Uterus (tissue), 4 donors: Measurements from ENCODE around the gene CACNB2. TPM values are rescaled to one million over a fixed set of nuclear protein-coding genes. Genes with fewer than 3 reads are reported as not detected.

ENCODE experiments used
- DNase-seq, 2 donors: peaks; one replicate each; pipeline ENCODE4 v3.0.0-alpha.2; 2019 to 2020
- H3K27ac ChIP-seq, 2 donors: fragments of 200-600 bp; sonication (generic); 1 replicate in 1 of 2; 2 replicates in 1 of 2; pipeline ENCODE4 v1.5.1; 2016 to 2018
- H3K27me3 ChIP-seq, 2 donors: fragments of 200-600 bp; sonication (generic); one replicate each; pipeline ENCODE4 v1.5.1; 2018 to 2019; ENCODE audit warnings: control low read depth in 1 of 2
- H3K36me3 ChIP-seq, 2 donors: fragments of 200-600 bp; sonication (generic); one replicate each; pipeline ENCODE4 v1.5.1; 2019; ENCODE audit warnings: control low read depth in 1 of 2
- H3K4me1 ChIP-seq, 2 donors: fragments of 200-600 bp; sonication (generic); one replicate each; pipeline ENCODE4 v1.5.1; 2018 to 2019; ENCODE audit warnings: control low read depth in 1 of 2
- H3K4me3 ChIP-seq, 2 donors: fragments of 200-600 bp; sonication (generic); 1 replicate in 1 of 2; 2 replicates in 1 of 2; pipeline ENCODE4 v1.5.1; 2018 to 2019; ENCODE audit warnings: mild to moderate bottlenecking in 1 of 2
- H3K9me3 ChIP-seq, 2 donors: fragments of 200-600 bp; sonication (generic); one replicate each; pipeline ENCODE4 v1.5.1; 2019; ENCODE audit warnings: control low read depth in 1 of 2
- CTCF ChIP-seq, 4 experiments: fragments of 200-600 bp in 2 of 4; fragments of 450-650 bp in 2 of 4; sonication (generic) in 2 of 4; IDR thresholded peaks; one replicate each; pipeline ENCODE4 v1.5.1; 2016 to 2019; ENCODE audit warnings: antibody characterized with exemption in 4 of 4, mild to moderate bottlenecking in 2 of 4, moderate library complexity in 1 of 4
- POLR2A ChIP-seq, 2 donors: fragments of 450-650 bp; IDR thresholded peaks; one replicate each; pipeline ENCODE4 v1.6.1; 2016; ENCODE audit warnings: antibody characterized with exemption in 2 of 2, mild to moderate bottlenecking in 1 of 2, moderate library complexity in 1 of 2
- intact Hi-C: fragments of 100-400 bp; cut with DNase I; formaldehyde crosslinking; loops from one replicate; pipeline ENCODE4 v1.15.1; 2023; ENCODE audit warnings: low total_unique reads
- total RNA-seq, 4 donors: library from RNA; depleted of rRNA in 3 of 4; stranded (reverse); fragments of >200 nt in 3 of 4; gene quantifications; one replicate each; pipeline versions ENCODE4 v1.1.0 to v1.2.4, GENCODE V29; 2014 to 2023
- donor health status: DM: yes; HTN: yes; CAD: no.

Gene CACNB2
- total RNA-seq, 4 donors from 2014 or later, result 19.4 to 33.0 (median 27.0) TPM

- no peak for DNase-seq
- no peak for TF ChIP-seq POLR2A (IDR thresholded peaks at IDR 0.05)
- no peak for TF ChIP-seq CTCF (IDR thresholded peaks at IDR 0.05)
- Histone ChIP-seq H3K27me3 (no peaks in the 10 kb centered on the region), H3K9me3 (no peaks in the 10 kb centered on the region), H3K4me1 (no peaks in the 10 kb centered on the region), H3K36me3 (no peaks in the 10 kb centered on the region), H3K4me3 (peak overlapping the region in 1 of 2 donors; percentile 4), H3K27ac (no peak overlapping the region)
- intact Hi-C loops, result no loop called here
Measured at GRCh38 chr10:18400906-18401245, 260.7 kb downstream of the CACNB2 start.

- H3K27ac ChIP-seq, result no peak overlapping the region
- no peaks in the 10 kb centered on the region for H3K27me3 ChIP-seq
- no peaks in the 10 kb centered on the region for H3K4me1 ChIP-seq
- H3K36me3 ChIP-seq, result no peaks in the 10 kb centered on the region
- H3K9me3 ChIP-seq, result no peaks in the 10 kb centered on the region
- intact Hi-C loops, result no loop called here
- no peak for DNase-seq
- no peak overlapping the region for H3K4me3 ChIP-seq
- TF ChIP-seq CTCF (IDR thresholded peaks at IDR 0.05) (no peak), POLR2A (IDR thresholded peaks at IDR 0.05) (no peak)
Measured at GRCh38 chr10:18401416-18402195, 261.4 kb downstream of the CACNB2 start.

- no peaks in the 10 kb centered on the region for H3K36me3 ChIP-seq
- no peaks in the 10 kb centered on the region for H3K27me3 ChIP-seq
- H3K27ac ChIP-seq, result no peak overlapping the region
- TF ChIP-seq POLR2A (IDR thresholded peaks at IDR 0.05) (no peak), CTCF (IDR thresholded peaks at IDR 0.05) (no peak)
- intact Hi-C loops, result no loop called here
- H3K9me3 ChIP-seq, result no peaks in the 10 kb centered on the region
- H3K4me1 ChIP-seq, result no peaks in the 10 kb centered on the region
- DNase-seq, result no peak
- no peak overlapping the region for H3K4me3 ChIP-seq
Measured at GRCh38 chr10:18402853-18403252, 262.6 kb downstream of the CACNB2 start.

- H3K4me3 ChIP-seq, result no peak overlapping the region
- H3K27ac ChIP-seq, result no peak overlapping the region
- intact Hi-C loops, result no loop called here
- no peaks in the 10 kb centered on the region for H3K4me1 ChIP-seq
- no peaks in the 10 kb centered on the region for H3K9me3 ChIP-seq
- H3K27me3 ChIP-seq, result no peaks in the 10 kb centered on the region
- TF ChIP-seq POLR2A (IDR thresholded peaks at IDR 0.05) (no peak), CTCF (IDR thresholded peaks at IDR 0.05) (no peak)
- H3K36me3 ChIP-seq, result no peaks in the 10 kb centered on the region
- DNase-seq, result no peak
Measured at GRCh38 chr10:18404530-18404929, 264.3 kb downstream of the CACNB2 start.

- H3K27ac ChIP-seq, result no peak overlapping the region
- intact Hi-C loops, result no loop called here
- no peaks in the 10 kb centered on the region for H3K36me3 ChIP-seq
- no peaks in the 10 kb centered on the region for H3K9me3 ChIP-seq
- no peak overlapping the region for H3K4me3 ChIP-seq
- no peaks in the 10 kb centered on the region for H3K27me3 ChIP-seq
- H3K4me1 ChIP-seq, result no peaks in the 10 kb centered on the region
- no peak for TF ChIP-seq POLR2A (IDR thresholded peaks at IDR 0.05)
- no peak for TF ChIP-seq CTCF (IDR thresholded peaks at IDR 0.05)
- no peak for DNase-seq
Measured at GRCh38 chr10:18406136-18406535, 265.9 kb downstream of the CACNB2 start.
